GM12878 (cell line): Measurements from ENCODE around the gene FBXO8. TPM values are rescaled to one million over a fixed set of nuclear protein-coding genes. Genes with fewer than 3 reads are reported as not detected.

Experiments
- ATAC-seq: fragments of 200-7000 bp; cut with Tn5 transposase; 3 replicates; pipeline ENCODE4 v1.9.1; 2020; ENCODE audit warnings: mild to moderate bottlenecking, moderate library complexity
- BruUV-seq: library from RNA; stranded (reverse); fragments of 400-500 nt; replicated peaks from 2 replicates; lab custom pipeline; 2021; lab: Mats Ljungman, UMichigan
- CTCF ChIA-PET: fragments of 300-600 bp; sonication (Branson Sonifier 250); formaldehyde crosslinking; extraction: SDS; loops from one replicate; lab custom pipeline; 2021; ENCODE audit warnings: inconsistent platforms; lab: Yijun Ruan, JAX
- POLR2A ChIA-PET: fragments of 350-600 bp; formaldehyde crosslinking; extraction: SDS; loops from one replicate; lab custom pipeline; 2021; ENCODE audit warnings: inconsistent platforms; lab: Charles Lee
- RAD21 ChIA-PET: fragments of 300-600 bp; sonication (Branson Sonifier 250); formaldehyde crosslinking; loops from one replicate; lab custom pipeline; 2023; ENCODE audit warnings: antibody characterized with exemption; ENCODE audit not compliant: unreplicated experiment; lab: Charles Lee
- SMC1A ChIA-PET: fragments of 300-600 bp; sonication (Branson Sonifier 250); formaldehyde crosslinking; loops from one replicate; lab custom pipeline; 2023; ENCODE audit not compliant: unreplicated experiment, uncharacterized antibody; lab: Charles Lee
- DNase-seq: peaks from one replicate; pipeline ENCODE4 v3.0.0-alpha.2; 2011; ENCODE audit warnings: low read depth, low spot score
- FAIRE-seq: peaks from 3 replicates; lab custom pipeline; 2011; peaks lifted over from hg19 to GRCh38; lab: Jason Lieb, UNC
- H2AFZ ChIP-seq: 2 replicates; pipeline ENCODE4 v1.6.0; 2011; ENCODE audit warnings: low read depth, low read length, control low read depth; ENCODE audit not compliant: control insufficient read depth
- H3K27ac ChIP-seq: 2 replicates; pipeline ENCODE4 v1.5.1; 2011; ENCODE audit warnings: control low read depth; ENCODE audit not compliant: control insufficient read depth, insufficient read depth
- H3K27me3 ChIP-seq, 2 experiments: replicated peaks in 1 of 2; 2 replicates each; pipeline versions ENCODE4 v1.6.0 to v1.6.1; 2011; ENCODE audit warnings: low read length in 1 of 2; ENCODE audit not compliant: control insufficient read depth in 2 of 2, insufficient read depth in 2 of 2
- H3K36me3 ChIP-seq, 2 experiments: 2 replicates each; pipeline ENCODE4 v1.5.1; 2011; ENCODE audit warnings: low read length in 1 of 2; ENCODE audit not compliant: control insufficient read depth in 2 of 2, insufficient read depth in 2 of 2
- H3K4me1 ChIP-seq: 2 replicates; pipeline ENCODE4 v1.6.1; 2011; ENCODE audit warnings: mild to moderate bottlenecking, low read length, moderate library complexity, mixed read lengths; ENCODE audit not compliant: control insufficient read depth, insufficient read depth
- H3K4me2 ChIP-seq: 2 replicates; pipeline ENCODE4 v1.6.0; 2011; ENCODE audit warnings: control low read depth; ENCODE audit not compliant: control insufficient read depth, insufficient read depth
- H3K4me3 ChIP-seq: fragments of 200-600 bp; sonication (generic); 2 replicates; pipeline ENCODE4 v1.5.1; 2016
- H3K79me2 ChIP-seq: 2 replicates; pipeline ENCODE4 v1.6.0; 2011; ENCODE audit warnings: low read length; ENCODE audit not compliant: control insufficient read depth, insufficient read depth
- H3K9ac ChIP-seq: 2 replicates; pipeline ENCODE4 v1.8.0; 2011; ENCODE audit warnings: low read length, control low read depth, mixed read lengths; ENCODE audit not compliant: control insufficient read depth, insufficient read depth
- H3K9me3 ChIP-seq: replicated peaks from 3 replicates; pipeline ENCODE4 v1.5.1; 2011; ENCODE audit warnings: mild to moderate bottlenecking, low read length; ENCODE audit not compliant: control insufficient read depth, insufficient read depth
- H4K20me1 ChIP-seq: 2 replicates; pipeline ENCODE4 v1.6.0; 2011; ENCODE audit not compliant: control insufficient read depth, insufficient read depth
- JUNB ChIP-seq: IDR thresholded peaks from 2 replicates; pipeline ENCODE4 v1.6.1; 2016; ENCODE audit warnings: antibody characterized with exemption, mild to moderate bottlenecking
- MEF2B ChIP-seq: fragments of 450-650 bp; IDR thresholded peaks from 2 replicates; pipeline ENCODE4 v1.6.1; 2018; ENCODE audit warnings: mild to moderate bottlenecking, moderate library complexity; ENCODE audit not compliant: partially characterized antibody, poor library complexity, severe bottlenecking
- RFX5 ChIP-seq: IDR thresholded peaks from 2 replicates; pipeline ENCODE4 v1.6.1; 2011; ENCODE audit warnings: low read depth, low read length, improper control_type of control experiment
- STAT1 ChIP-seq: fragments of 450-650 bp; conservative IDR thresholded peaks from 2 replicates; pipeline ENCODE4 v1.6.1; 2014; ENCODE audit warnings: antibody characterized with exemption, mild to moderate bottlenecking
- ZZZ3 ChIP-seq: IDR thresholded peaks from 2 replicates; pipeline ENCODE4 v1.6.1; 2011; ENCODE audit warnings: low read depth; ENCODE audit not compliant: control insufficient read depth, insufficient read length
- WGBS: methylation state at CpG from one replicate; pipeline ENCODE4 v1.1.6; 2016; ENCODE audit warnings: low lambda C conversion rate; ENCODE audit not compliant: insufficient replicate concordance, insufficient coverage; ENCODE audit errors: missing lambda C conversion rate; 5-methylcytosine and 5-hydroxymethylcytosine counted together
- in situ Hi-C: fragments of 300-500 bp; cut with MboI; formaldehyde crosslinking; loops from 9 replicates; pipeline ENCODE4 v1.14.3; 2018; ENCODE audit warnings: mixed read lengths
- intact Hi-C: fragments of 100-400 bp; cut with micrococcal nuclease; formaldehyde crosslinking; loops from one replicate; pipeline ENCODE4 v1.14.2; 2022; ENCODE audit not compliant: unreplicated experiment
- polyA plus RNA-seq, 11 experiments: library from polyadenylated mRNA; depleted of rRNA in 4 of 11; unstranded in 6 of 11; stranded (reverse) in 5 of 11; fragments of >200 nt; fragmentation: Nextera tagmentation in 4 of 11; fragmentation: Illumina TruSeq in 1 of 11; extraction: Ambion mirVana in 4 of 11; extraction: Trizol in 1 of 11; gene quantifications; 1 replicate in 1 of 11; 2 replicates in 10 of 11; pipeline versions ENCODE4 v1.2.1 to v1.2.3, GENCODE V29; 2011 to 2016; ENCODE audit warnings: inconsistent platforms in 2 of 11, missing spikeins in 2 of 11, low read depth in 1 of 11
- total RNA-seq, 4 experiments: library from RNA; depleted of rRNA in 3 of 4; stranded (reverse); fragments of >200 nt in 3 of 4; fragmentation: Illumina TruSeq in 1 of 4; extraction: Trizol in 1 of 4; gene quantifications; 2 replicates each; pipeline versions ENCODE4 v1.2.1 to v1.2.3, GENCODE V29; 2013 to 2021

The FBXO8 gene
- total and polyA plus RNA-seq, 10 of the 15 experiments (the other 5 are each of a cell fraction or from before 2014, with no cell fraction given): 11.3 to 38.1 (median 16.8) TPM

- WGBS: 95% methylated on average over 2 of the region's 2 CpGs
- no TSS peak for BruUV-seq
- ChIA-PET RAD21 (interaction anchor here (1.4 to 1.5 kb wide), 2 partner anchors 9 to 15 kb away, joined by 3 to 5 read pairs; no protein-coding TSS in a partner anchor), CTCF (interaction anchor here (0.7 to 2.2 kb wide), 8 partner anchors 9 to 106 kb away, joined by 3 to 9 read pairs (median 5); partner anchors contain the start of genes CEP44 and FBXO8), SMC1A (interaction anchor here (1.0 to 3.8 kb wide), 14 partner anchors 8 to 93 kb away, joined by 3 to 45 read pairs (median 4); partner anchors contain the start of genes CEP44 and FBXO8), POLR2A (interaction anchor here (1.1 to 3.8 kb wide), 2 partner anchors 14 to 17 kb away, joined by 3 to 21 read pairs; partner anchors contain the start of genes CEP44 and FBXO8)
- Histone ChIP-seq H3K27me3 (no peaks in the 10 kb centered on the region), H3K4me3 (no peak overlapping the region), H4K20me1 (no peaks in the 10 kb centered on the region), H3K4me1 (peaks cover 4% of the 10 kb centered on the region), H3K36me3 (no peaks in the 10 kb centered on the region; a peak in 1 of 4 replicates), H3K4me2 (no peak overlapping the region), H3K27ac (no peak overlapping the region; the same call in 1 of the 2 replicates), H3K9ac (no peak overlapping the region), H3K9me3 (no peaks in the 10 kb centered on the region), H2AFZ (no peak overlapping the region), H3K79me2 (no peaks in the 10 kb centered on the region; the same call in 1 of the 2 replicates)
- no peak for TF ChIP-seq ZZZ3
- TF ChIP-seq RFX5: 0 out of 2 replicates have a peak, but pooled peaks have one; percentile 31
- in situ Hi-C loops (no loop called here), intact Hi-C loops (no loop called here)
- no peak for DNase-seq
- FAIRE-seq: no peak
- peak; percentile 70 for ATAC-seq
These were observed 17.6 kb downstream of the FBXO8 start for GRCh38 chr4:174265916-174266315.

GRCh38 chr4:174263445-174263736, 20.1 kb downstream of the FBXO8 start:
- Histone ChIP-seq H2AFZ (no peak overlapping the region), H3K9ac (no peak overlapping the region), H3K27ac (no peak overlapping the region), H3K36me3 (no peaks in the 10 kb centered on the region; a peak in 1 of 4 replicates), H3K79me2 (no peaks in the 10 kb centered on the region), H3K27me3 (no peaks in the 10 kb centered on the region), H3K4me3 (no peak overlapping the region), H4K20me1 (no peaks in the 10 kb centered on the region), H3K4me1 (peaks cover 4% of the 10 kb centered on the region), H3K9me3 (no peaks in the 10 kb centered on the region), H3K4me2 (no peak overlapping the region)
- no TSS peak for BruUV-seq
- WGBS: 95% methylated on average over 3 of the region's 3 CpGs
- RAD21 ChIA-PET: interaction anchor here (1.1 to 1.4 kb wide), 3 partner anchors 13 to 22 kb away, joined by 3 to 4 read pairs (median 4); no protein-coding TSS in a partner anchor
- intact Hi-C loops (no loop called here), in situ Hi-C loops (no loop called here)
- CTCF ChIA-PET: interaction anchor here (1.2 to 2.7 kb wide), 3 partner anchors 14 to 41 kb away, joined by 3 to 6 read pairs (median 5); partner anchors contain the start of genes CEP44 and FBXO8
- POLR2A ChIA-PET: no interaction called here
- FAIRE-seq (no peak), ATAC-seq (no peak), DNase-seq (no peak)
- SMC1A ChIA-PET: interaction anchor here (0.9 to 2.0 kb wide), 6 partner anchors 9 to 68 kb away, joined by 3 to 11 read pairs (median 5); no protein-coding TSS in a partner anchor
- TF ChIP-seq STAT1: no peak
- TF ChIP-seq JUNB: no peak
- no peak for TF ChIP-seq MEF2B
